ENCODE results near the gene LAMB2. TPM values are rescaled to one million over a fixed set of nuclear protein-coding genes. Genes with fewer than 3 reads are reported as not detected.

Gene LAMB2
- total RNA-seq, 1 donor from 2014 or later, result 316 TPM

DNA sequence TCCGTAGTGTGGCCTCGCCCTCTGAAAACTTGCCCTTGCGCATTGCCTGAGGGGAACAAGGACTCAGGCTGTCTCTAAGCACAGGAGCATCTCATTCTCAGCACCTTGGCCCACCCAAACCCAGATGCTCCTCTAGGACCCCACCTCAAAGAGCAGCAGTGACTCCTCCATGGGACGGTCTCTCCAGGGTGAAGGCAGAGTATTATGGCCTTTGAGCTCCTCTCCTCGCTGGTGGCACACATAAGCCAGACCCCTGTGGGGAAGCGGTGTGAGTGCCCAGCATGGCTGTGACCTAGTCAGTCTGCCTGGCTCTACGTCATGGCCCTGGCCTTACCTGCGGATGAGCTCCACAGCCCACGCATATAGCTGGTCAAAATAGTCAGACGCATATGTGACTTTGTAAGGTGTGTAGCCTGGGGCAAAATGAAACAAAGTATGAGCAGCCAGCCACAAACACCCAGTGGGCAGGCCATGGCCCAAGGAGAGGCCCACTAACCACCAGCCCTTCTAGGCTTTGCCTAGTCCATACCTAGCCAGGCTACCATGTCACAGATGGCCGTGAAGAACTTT is 32.7 kb downstream of the LAMB2 start:
- Mint-ChIP-seq H3K4me3 (peak overlapping the region; percentile 25), H3K27ac (no peak overlapping the region), H3K27me3 (no peaks in the 10 kb centered on the region), H3K4me1 (ENCODE audit: unreplicated experiment) (peaks cover 11% of the 10 kb centered on the region), H3K9me3 (no peaks in the 10 kb centered on the region), H3K36me3 (peaks cover 11% of the 10 kb centered on the region)
- DNase-seq (ENCODE audit: extremely low spot score, unreplicated experiment), result no peak
- TF ChIP-seq, protein P1, sequence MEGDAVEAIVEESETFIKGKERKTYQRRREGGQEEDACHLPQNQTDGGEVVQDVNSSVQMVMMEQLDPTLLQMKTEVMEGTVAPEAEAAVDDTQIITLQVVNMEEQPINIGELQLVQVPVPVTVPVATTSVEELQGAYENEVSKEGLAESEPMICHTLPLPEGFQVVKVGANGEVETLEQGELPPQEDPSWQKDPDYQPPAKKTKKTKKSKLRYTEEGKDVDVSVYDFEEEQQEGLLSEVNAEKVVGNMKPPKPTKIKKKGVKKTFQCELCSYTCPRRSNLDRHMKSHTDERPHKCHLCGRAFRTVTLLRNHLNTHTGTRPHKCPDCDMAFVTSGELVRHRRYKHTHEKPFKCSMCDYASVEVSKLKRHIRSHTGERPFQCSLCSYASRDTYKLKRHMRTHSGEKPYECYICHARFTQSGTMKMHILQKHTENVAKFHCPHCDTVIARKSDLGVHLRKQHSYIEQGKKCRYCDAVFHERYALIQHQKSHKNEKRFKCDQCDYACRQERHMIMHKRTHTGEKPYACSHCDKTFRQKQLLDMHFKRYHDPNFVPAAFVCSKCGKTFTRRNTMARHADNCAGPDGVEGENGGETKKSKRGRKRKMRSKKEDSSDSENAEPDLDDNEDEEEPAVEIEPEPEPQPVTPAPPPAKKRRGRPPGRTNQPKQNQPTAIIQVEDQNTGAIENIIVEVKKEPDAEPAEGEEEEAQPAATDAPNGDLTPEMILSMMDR (conservative IDR thresholded peaks at IDR 0.05), result no peak

DNA sequence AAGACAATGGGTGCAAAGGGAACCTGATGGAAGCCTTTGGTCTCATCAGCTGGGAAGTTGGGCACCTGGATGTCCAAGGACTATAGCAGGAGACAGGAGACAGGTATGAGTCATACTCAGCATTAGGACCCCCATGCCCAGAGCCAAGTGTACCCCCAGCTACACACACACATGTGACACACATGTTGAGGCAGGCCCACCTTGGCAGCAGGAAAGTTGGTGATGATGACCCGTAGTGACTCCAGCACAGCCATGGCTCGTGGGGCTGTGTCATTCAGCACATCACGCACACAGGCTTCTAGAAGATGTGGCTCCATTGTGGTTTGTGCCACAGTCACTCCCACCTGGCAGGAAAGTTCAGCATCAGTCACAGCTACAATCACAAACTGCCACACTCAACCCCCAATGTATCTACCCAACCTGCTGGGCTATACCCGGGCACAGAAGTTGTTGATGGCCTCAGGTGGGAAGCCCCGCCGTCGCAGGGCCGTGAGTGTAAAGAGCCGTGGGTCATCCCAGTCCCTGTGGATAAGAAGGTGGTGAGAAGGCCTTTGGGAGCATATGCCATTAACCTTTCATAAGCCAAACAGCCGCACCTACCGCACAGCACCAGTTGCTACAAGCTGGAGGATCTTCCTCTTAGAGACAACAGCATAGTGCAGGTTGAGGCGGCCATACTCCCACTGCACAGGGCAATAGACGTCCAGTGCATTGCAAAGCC is 33.8 kb downstream of the LAMB2 start:
- peaks cover 11% of the 10 kb centered on the region for H3K36me3 Mint-ChIP-seq
- no peak overlapping the region for H3K27ac Mint-ChIP-seq
- peaks cover 5% of the 10 kb centered on the region for H3K4me1 Mint-ChIP-seq (ENCODE audit: unreplicated experiment)
- H3K4me3 Mint-ChIP-seq, result no peak overlapping the region
- DNase-seq (ENCODE audit: extremely low spot score, unreplicated experiment), result no peak
- TF ChIP-seq, protein P1 (conservative IDR thresholded peaks at IDR 0.05), result no peak
- no peaks in the 10 kb centered on the region for H3K27me3 Mint-ChIP-seq
- no peaks in the 10 kb centered on the region for H3K9me3 Mint-ChIP-seq

DNA sequence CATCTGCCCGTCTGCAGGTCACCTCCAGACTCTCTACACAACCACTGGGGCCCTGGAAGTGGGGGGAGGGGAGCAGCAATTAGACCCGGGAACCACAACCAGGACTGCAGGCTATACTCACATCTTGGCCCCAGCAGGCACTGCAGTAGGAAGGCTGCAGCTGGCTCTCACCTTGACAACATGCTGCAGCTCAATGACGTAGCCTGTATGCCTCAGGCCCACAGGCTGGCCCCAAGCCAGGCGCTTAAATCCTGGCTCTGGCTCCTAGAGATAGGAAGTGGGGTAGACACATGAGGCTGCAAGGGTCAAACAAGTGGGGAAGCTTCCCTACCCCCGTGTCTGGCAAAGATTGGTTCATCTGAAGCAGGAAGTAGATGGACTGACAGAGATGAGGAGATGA is 34.4 kb downstream of the LAMB2 start:
- Mint-ChIP-seq H3K9me3 (no peaks in the 10 kb centered on the region), H3K4me1 (ENCODE audit: unreplicated experiment) (peaks cover 3% of the 10 kb centered on the region), H3K36me3 (peaks cover 11% of the 10 kb centered on the region), H3K27ac (no peak overlapping the region), H3K4me3 (no peak overlapping the region), H3K27me3 (no peaks in the 10 kb centered on the region)
- DNase-seq (ENCODE audit: extremely low spot score, unreplicated experiment), result no peak
- TF ChIP-seq, protein P1 (conservative IDR thresholded peaks at IDR 0.05), result no peak

DNA sequence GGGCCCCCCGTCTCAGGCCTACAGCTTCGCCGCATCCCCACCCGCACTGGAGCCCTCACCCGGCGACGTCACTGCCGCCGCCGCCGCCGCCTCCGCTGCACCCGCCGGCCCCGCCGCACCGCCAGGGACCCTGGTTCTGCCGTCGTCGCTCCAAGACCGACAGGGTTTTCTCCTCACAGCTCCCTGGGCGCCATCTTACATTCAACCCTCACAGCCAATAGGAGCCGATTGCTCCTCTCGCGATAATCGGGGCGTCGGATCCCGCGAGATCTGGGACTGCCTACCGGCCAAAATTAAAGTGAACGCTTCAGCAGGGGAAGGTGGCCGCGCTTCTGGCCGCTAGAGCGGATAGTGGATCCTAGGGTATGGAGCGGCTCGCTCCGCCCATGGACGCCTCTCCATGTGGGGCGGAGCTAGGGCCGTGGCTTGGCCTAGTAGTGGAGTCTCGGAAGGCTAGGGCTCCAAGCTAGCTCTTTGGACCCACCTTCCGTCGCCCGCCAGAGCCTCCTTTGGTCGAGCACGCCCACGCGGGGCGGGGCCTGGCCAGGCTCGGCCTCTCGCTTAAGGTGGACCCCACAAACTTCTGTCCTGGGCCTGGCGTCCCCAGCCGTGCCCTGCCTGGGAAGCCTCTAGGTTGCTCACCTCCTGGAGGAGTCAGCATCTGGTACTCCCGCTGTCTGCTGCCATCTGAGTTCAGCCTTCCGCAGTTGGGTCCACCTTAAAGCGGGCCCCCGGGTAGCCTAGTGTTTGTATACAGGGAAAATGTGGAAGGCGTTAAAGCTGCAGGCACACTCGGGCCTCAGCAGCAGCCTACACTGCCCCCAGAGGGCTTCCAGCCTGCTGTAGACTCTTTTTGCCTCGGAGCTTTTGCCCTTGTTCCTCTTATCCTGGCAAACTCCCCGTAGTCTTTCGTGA is 38.7 kb downstream of the LAMB2 start, which contains the start of gene QRICH1:
Gene QRICH1, minus strand, starts transcription at position 219 of the 915 bp plus-strand sequence. CDS start 17,054 bp downstream, outside the sequence.
- peaks cover 18% of the 10 kb centered on the region for H3K4me1 Mint-ChIP-seq (ENCODE audit: unreplicated experiment)
- peak; percentile 97 for DNase-seq (ENCODE audit: extremely low spot score, unreplicated experiment)
- H3K9me3 Mint-ChIP-seq, result no peaks in the 10 kb centered on the region
- peak within 1 kb of the TSS; percentile 98 for H3K27ac Mint-ChIP-seq
- H3K36me3 Mint-ChIP-seq, result peaks cover 3% of the 10 kb centered on the region
- no peaks in the 10 kb centered on the region for H3K27me3 Mint-ChIP-seq
- H3K4me3 Mint-ChIP-seq, result peak within 1 kb of the TSS; percentile 95
- TF ChIP-seq, protein P1 (conservative IDR thresholded peaks at IDR 0.05), result peak; percentile 69

DNA sequence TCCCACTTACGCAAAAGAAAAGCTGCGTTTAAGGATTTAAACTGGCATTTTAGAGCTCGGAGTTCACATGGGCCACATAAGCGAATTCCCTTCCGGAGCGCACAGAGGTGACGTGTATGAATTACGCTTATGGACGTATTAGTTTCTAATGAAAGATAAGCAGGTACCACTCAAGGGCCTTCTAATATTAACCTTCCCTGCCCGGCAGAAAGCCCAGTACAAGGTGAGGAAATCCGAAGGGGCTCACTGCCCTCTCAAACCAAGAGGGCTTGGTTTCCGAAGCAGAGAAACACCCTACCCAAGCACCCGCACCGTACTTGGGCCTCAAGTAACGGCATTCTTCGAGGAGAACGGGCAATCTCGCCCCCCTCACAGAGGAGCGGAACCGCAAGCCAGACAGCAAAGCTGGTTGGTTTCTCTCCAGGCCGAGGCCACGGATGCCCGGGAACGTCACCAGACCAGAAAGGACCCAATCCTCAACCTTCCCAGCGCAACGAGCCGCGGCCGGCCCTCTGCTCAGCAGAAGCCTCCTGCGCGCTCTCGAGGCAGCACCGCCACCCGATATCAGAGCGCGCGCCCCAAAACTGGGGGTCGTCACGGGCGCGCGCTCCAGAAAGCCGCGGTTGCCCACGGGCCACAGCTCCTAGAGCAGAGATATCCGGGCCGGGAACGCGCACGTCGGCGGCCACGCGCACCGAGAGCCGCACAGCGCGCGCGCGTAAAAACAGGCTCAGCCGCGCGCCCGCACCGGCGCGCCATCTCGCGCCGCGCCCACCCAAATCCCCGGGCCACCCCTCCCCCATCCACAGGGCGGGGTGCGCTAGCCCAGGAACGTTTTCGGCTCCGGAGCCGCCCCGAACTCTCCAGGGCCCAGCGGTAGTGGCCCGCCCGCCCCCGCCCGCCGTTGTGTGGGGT is 39.7 kb downstream of the LAMB2 start:
- Mint-ChIP-seq H3K27ac (peak overlapping the region; percentile 98), H3K4me3 (peak overlapping the region; percentile 95), H3K27me3 (no peaks in the 10 kb centered on the region), H3K4me1 (ENCODE audit: unreplicated experiment) (peaks cover 18% of the 10 kb centered on the region), H3K9me3 (no peaks in the 10 kb centered on the region), H3K36me3 (no peaks in the 10 kb centered on the region)
- TF ChIP-seq, protein P1 (conservative IDR thresholded peaks at IDR 0.05), result no peak
- DNase-seq (ENCODE audit: extremely low spot score, unreplicated experiment), result peak; percentile 89
